ENCODE results near the gene LYZ. TPM values are rescaled to one million over a fixed set of nuclear protein-coding genes. Genes with fewer than 3 reads are reported as not detected.

Gene LYZ
- total and polyA plus RNA-seq, 3 experiments from 2014 or later, result 8.7 to 8.8 TPM; not detected in 1

GRCh38 chr12:69351462-69352236 lies 3.5 kb downstream of the LYZ start:
- no peak for DNase-seq
- Mint-ChIP-seq H3K4me3 (no peak overlapping the region), H3K4me1 (peaks cover 0 to 6% (median 5%) of the 10 kb centered on the region in 3 donors), H3K9me3 (no peaks in the 10 kb centered on the region), H3K27me3 (peaks cover 1 to 13% of the 10 kb centered on the region in 2 donors), H3K36me3 (no peaks in the 10 kb centered on the region), H3K27ac (no peak overlapping the region)
- Histone ChIP-seq H3K4me1 (ENCODE audit: insufficient read depth, low read length) (no peaks in the 10 kb centered on the region), H3K36me3 (ENCODE audit: insufficient read depth, low read length) (no peaks in the 10 kb centered on the region), H3K27me3 (ENCODE audit: insufficient read depth, low read length, poor library complexity, severe bottlenecking) (no peaks in the 10 kb centered on the region), H3K9me3 (ENCODE audit: low read length) (no peaks in the 10 kb centered on the region), H3K4me3 (ENCODE audit: low read length) (no peak overlapping the region), H3K27ac (ENCODE audit: low read depth, low read length) (no peak overlapping the region)
- ChIA-PET CTCF (no interaction called here), POLR2A (interaction anchor here (0.6 kb wide), 1 partner anchor 1796 kb away, joined by 3 read pairs; no protein-coding TSS in a partner anchor)

- POLR2A ChIA-PET, result no interaction called here
- Mint-ChIP-seq H3K27ac (no peak overlapping the region), H3K9me3 (no peaks in the 10 kb centered on the region), H3K27me3 (peaks cover 1 to 13% of the 10 kb centered on the region in 2 donors), H3K36me3 (no peaks in the 10 kb centered on the region), H3K4me3 (no peak overlapping the region), H3K4me1 (peaks cover 3 to 11% (median 9%) of the 10 kb centered on the region in 3 donors)
- no peaks in the 10 kb centered on the region for H3K9me3 ChIP-seq (ENCODE audit: low read length)
- H3K27ac ChIP-seq (ENCODE audit: low read depth, low read length), result no peak overlapping the region
- H3K4me3 ChIP-seq (ENCODE audit: low read length), result no peak overlapping the region
- peaks cover 5% of the 10 kb centered on the region for H3K4me1 ChIP-seq (ENCODE audit: insufficient read depth, low read length)
- no peaks in the 10 kb centered on the region for H3K36me3 ChIP-seq (ENCODE audit: insufficient read depth, low read length)
- CTCF ChIA-PET, result interaction anchor here (0.8 kb wide), 1 partner anchor 287 kb away, joined by 3 read pairs; no protein-coding TSS in a partner anchor
- H3K27me3 ChIP-seq (ENCODE audit: insufficient read depth, low read length, poor library complexity, severe bottlenecking), result no peaks in the 10 kb centered on the region
- no peak for DNase-seq
Measured at GRCh38 chr12:69352904-69353303, 4.7 kb downstream of the LYZ start.

- no peak overlapping the region for H3K27ac ChIP-seq (ENCODE audit: low read depth, low read length)
- H3K27me3 Mint-ChIP-seq, result peaks cover 1 to 13% of the 10 kb centered on the region in 2 donors
- H3K4me3 ChIP-seq (ENCODE audit: low read length), result no peak overlapping the region
- ChIA-PET POLR2A (no interaction called here), CTCF (interaction anchor here (1.0 to 2.1 kb wide), 2 partner anchors 217 to 526 kb away, joined by 3 to 7 read pairs; no protein-coding TSS in a partner anchor)
- no peak overlapping the region for H3K4me3 Mint-ChIP-seq
- H3K27ac Mint-ChIP-seq, result no peak overlapping the region
- no peaks in the 10 kb centered on the region for H3K36me3 Mint-ChIP-seq
- peaks cover 9% of the 10 kb centered on the region for H3K4me1 ChIP-seq (ENCODE audit: insufficient read depth, low read length)
- no peaks in the 10 kb centered on the region for H3K9me3 Mint-ChIP-seq
- DNase-seq, result no peak
- H3K36me3 ChIP-seq (ENCODE audit: insufficient read depth, low read length), result no peaks in the 10 kb centered on the region
- H3K9me3 ChIP-seq (ENCODE audit: low read length), result no peaks in the 10 kb centered on the region
- H3K4me1 Mint-ChIP-seq, result peaks cover 5 to 10% (median 9%) of the 10 kb centered on the region in 3 donors
- no peaks in the 10 kb centered on the region for H3K27me3 ChIP-seq (ENCODE audit: insufficient read depth, low read length, poor library complexity, severe bottlenecking)
Measured at GRCh38 chr12:69354172-69354555, 6.0 kb downstream of the LYZ start.

GRCh38 chr12:69354556-69355187 lies 6.5 kb downstream of the LYZ start:
- Mint-ChIP-seq H3K36me3 (peaks cover 0 to 1% (median 0%) of the 10 kb centered on the region in 3 donors), H3K27me3 (peaks cover 1 to 13% of the 10 kb centered on the region in 2 donors), H3K27ac (peak overlapping the region in 1 of 8 donors; percentile 42), H3K4me3 (no peak overlapping the region), H3K9me3 (no peaks in the 10 kb centered on the region), H3K4me1 (peaks cover 9 to 15% (median 14%) of the 10 kb centered on the region in 3 donors)
- POLR2A ChIA-PET, result no interaction called here
- Histone ChIP-seq H3K27me3 (ENCODE audit: insufficient read depth, low read length, poor library complexity, severe bottlenecking) (no peaks in the 10 kb centered on the region), H3K36me3 (ENCODE audit: insufficient read depth, low read length) (no peaks in the 10 kb centered on the region), H3K27ac (ENCODE audit: low read depth, low read length) (no peak overlapping the region), H3K9me3 (ENCODE audit: low read length) (no peaks in the 10 kb centered on the region), H3K4me1 (ENCODE audit: insufficient read depth, low read length) (peaks cover 11% of the 10 kb centered on the region), H3K4me3 (ENCODE audit: low read length) (no peak overlapping the region)
- no peak for DNase-seq
- CTCF ChIA-PET, result interaction anchor here (1.0 to 2.1 kb wide), 2 partner anchors 216 to 525 kb away, joined by 3 to 7 read pairs; no protein-coding TSS in a partner anchor

GRCh38 chr12:69355363-69356028 lies 7.3 kb downstream of the LYZ start:
- peaks cover 15% of the 10 kb centered on the region for H3K4me1 ChIP-seq (ENCODE audit: insufficient read depth, low read length)
- H3K9me3 ChIP-seq (ENCODE audit: low read length), result no peaks in the 10 kb centered on the region
- H3K4me1 Mint-ChIP-seq, result peaks cover 14 to 20% (median 19%) of the 10 kb centered on the region in 3 donors
- POLR2A ChIA-PET, result no interaction called here
- H3K27me3 ChIP-seq (ENCODE audit: insufficient read depth, low read length, poor library complexity, severe bottlenecking), result no peaks in the 10 kb centered on the region
- CTCF ChIA-PET, result interaction anchor here (2.1 kb wide), 1 partner anchor 215 kb away, joined by 7 read pairs; no protein-coding TSS in a partner anchor
- H3K27me3 Mint-ChIP-seq, result peaks cover 1 to 13% of the 10 kb centered on the region in 2 donors
- no peak overlapping the region for H3K27ac ChIP-seq (ENCODE audit: low read depth, low read length)
- H3K4me3 ChIP-seq (ENCODE audit: low read length), result no peak overlapping the region
- peaks cover 0 to 7% (median 0%) of the 10 kb centered on the region in 3 donors for H3K36me3 Mint-ChIP-seq
- DNase-seq, result no peak
- H3K27ac Mint-ChIP-seq, result no peak overlapping the region
- no peaks in the 10 kb centered on the region for H3K36me3 ChIP-seq (ENCODE audit: insufficient read depth, low read length)
- H3K9me3 Mint-ChIP-seq, result no peaks in the 10 kb centered on the region
- H3K4me3 Mint-ChIP-seq, result no peak overlapping the region

- CTCF ChIA-PET, result interaction anchor here (1.0 to 2.8 kb wide), 3 partner anchors 211 to 281 kb away, joined by 3 to 35 read pairs (median 22); no protein-coding TSS in a partner anchor
- peak within 1 kb of the TSS; percentile 81 to 94 (median 90) for H3K4me3 Mint-ChIP-seq
- POLR2A ChIA-PET, result no interaction called here
Measured at GRCh38 chr12:69359531-69360347, 11.6 kb downstream of the LYZ start, which contains the start of gene YEATS4. Gene YEATS4 (plus strand): TSS chr12:69359743. CDS start chr12:69359973, 230 bp downstream.

GRCh38 chr12:69360348-69360672 lies 12.1 kb downstream of the LYZ start:
- no peaks in the 10 kb centered on the region for H3K36me3 ChIP-seq (ENCODE audit: insufficient read depth, low read length)
- DNase-seq, result no peak
- ChIA-PET CTCF (interaction anchor here (1.0 kb wide), 1 partner anchor 210 kb away, joined by 3 read pairs; no protein-coding TSS in a partner anchor), POLR2A (no interaction called here)
- no peaks in the 10 kb centered on the region for H3K27me3 ChIP-seq (ENCODE audit: insufficient read depth, low read length, poor library complexity, severe bottlenecking)
- Mint-ChIP-seq H3K27ac (peak overlapping the region; percentile 82 to 99 (median 92)), H3K4me3 (peak overlapping the region; percentile 81 to 94 (median 90)), H3K4me1 (peaks cover 21 to 34% (median 31%) of the 10 kb centered on the region in 3 donors), H3K36me3 (peaks cover 0 to 24% (median 2%) of the 10 kb centered on the region in 3 donors), H3K27me3 (no peaks in the 10 kb centered on the region), H3K9me3 (no peaks in the 10 kb centered on the region)
- H3K4me3 ChIP-seq (ENCODE audit: low read length), result peak overlapping the region; percentile 98
- H3K9me3 ChIP-seq (ENCODE audit: low read length), result no peaks in the 10 kb centered on the region
- H3K4me1 ChIP-seq (ENCODE audit: insufficient read depth, low read length), result peaks cover 17% of the 10 kb centered on the region
- peak overlapping the region; percentile 91 for H3K27ac ChIP-seq (ENCODE audit: low read depth, low read length)

More at GRCh38 chr12:69359531-69360347, 11.6 kb downstream of the LYZ start, which contains the start of gene YEATS4:
- H3K9me3 ChIP-seq (ENCODE audit: low read length), result no peaks in the 10 kb centered on the region
- peaks cover 17% of the 10 kb centered on the region for H3K4me1 ChIP-seq (ENCODE audit: insufficient read depth, low read length)
- DNase-seq, result peak; percentile 71 to 89 (median 84)
- Mint-ChIP-seq H3K27me3 (peaks cover 1 to 3% of the 10 kb centered on the region in 2 donors), H3K36me3 (peaks cover 0 to 24% (median 2%) of the 10 kb centered on the region in 3 donors), H3K27ac (peak within 1 kb of the TSS; percentile 82 to 99 (median 92)), H3K9me3 (no peaks in the 10 kb centered on the region), H3K4me1 (peaks cover 21 to 34% (median 31%) of the 10 kb centered on the region in 3 donors)
- H3K4me3 ChIP-seq (ENCODE audit: low read length), result peak within 1 kb of the TSS; percentile 98
- H3K36me3 ChIP-seq (ENCODE audit: insufficient read depth, low read length), result no peaks in the 10 kb centered on the region
- H3K27me3 ChIP-seq (ENCODE audit: insufficient read depth, low read length, poor library complexity, severe bottlenecking), result no peaks in the 10 kb centered on the region
- peak within 1 kb of the TSS; percentile 91 for H3K27ac ChIP-seq (ENCODE audit: low read depth, low read length)

All from CD8-positive, alpha-beta memory T cell (primary cell).